ENCODE results near the gene LGR4.

Gene LGR4

GRCh38 chr11:27425814-27426213 lies 46.8 kb downstream of the LGR4 start:
- no peak for DNase-seq (ENCODE audit: low read depth)

- peak; percentile 97 for DNase-seq (ENCODE audit: low read depth)
Observed at GRCh38 chr11:27423125-27423524, 49.5 kb downstream of the LGR4 start.

GRCh38 chr11:27421819-27422494 lies 50.6 kb downstream of the LGR4 start:
- DNase-seq (ENCODE audit: low read depth) = no peak

GRCh38 chr11:27420722-27421572 lies 51.6 kb downstream of the LGR4 start:
- no peak for DNase-seq (ENCODE audit: low read depth)

GRCh38 chr11:27420217-27420616 lies 52.4 kb downstream of the LGR4 start:
- no peak for DNase-seq (ENCODE audit: low read depth)

- no peak for DNase-seq (ENCODE audit: low read depth)
Observed at GRCh38 chr11:27418356-27418755, 54.2 kb downstream of the LGR4 start.

- DNase-seq (ENCODE audit: low read depth) = no peak
Observed at GRCh38 chr11:27416568-27417176, 55.9 kb downstream of the LGR4 start.

GRCh38 chr11:27414644-27415043 lies 57.9 kb downstream of the LGR4 start:
- no peak for DNase-seq (ENCODE audit: low read depth)

GRCh38 chr11:27413218-27413617 lies 59.4 kb downstream of the LGR4 start:
- DNase-seq (ENCODE audit: low read depth) = no peak

GRCh38 chr11:27412192-27412691 lies 60.3 kb downstream of the LGR4 start:
- no peak for DNase-seq (ENCODE audit: low read depth)

GRCh38 chr11:27411328-27411727 lies 61.3 kb downstream of the LGR4 start:
- DNase-seq (ENCODE audit: low read depth) = no peak

- DNase-seq (ENCODE audit: low read depth) = peak; percentile 58
Observed at GRCh38 chr11:27410272-27410671, 62.3 kb downstream of the LGR4 start.

GRCh38 chr11:27409742-27410141 lies 62.8 kb downstream of the LGR4 start:
- DNase-seq (ENCODE audit: low read depth) = peak; percentile 7

- no peak for DNase-seq (ENCODE audit: low read depth)
Observed at GRCh38 chr11:27409049-27409448, 63.5 kb downstream of the LGR4 start.

GRCh38 chr11:27408246-27408800 lies 64.3 kb downstream of the LGR4 start:
- peak; percentile 45 for DNase-seq (ENCODE audit: low read depth)

- no peak for DNase-seq (ENCODE audit: low read depth)
Observed at GRCh38 chr11:27406498-27407354, 65.9 kb downstream of the LGR4 start.

GRCh38 chr11:27405134-27405533 lies 67.5 kb downstream of the LGR4 start:
- peak; percentile 76 for DNase-seq (ENCODE audit: low read depth)

GRCh38 chr11:27404427-27404826 lies 68.2 kb downstream of the LGR4 start:
- no peak for DNase-seq (ENCODE audit: low read depth)

- no peak for DNase-seq (ENCODE audit: low read depth)
Observed at GRCh38 chr11:27403195-27403594, 69.4 kb downstream of the LGR4 start.

GRCh38 chr11:27402450-27402849 lies 70.1 kb downstream of the LGR4 start:
- no peak for DNase-seq (ENCODE audit: low read depth)

- no peak for DNase-seq (ENCODE audit: low read depth)
Observed at GRCh38 chr11:27401833-27402316, 70.7 kb downstream of the LGR4 start.
